Esophagus muscularis mucosa (tissue), 4 donors: ENCODE data around the gene RNF213. TPM values are rescaled to one million over a fixed set of nuclear protein-coding genes. Genes with fewer than 3 reads are reported as not detected.
"Not testable (repeated sequence)": the region's sequence is repeated elsewhere in the genome, so short reads cannot be mapped to it uniquely, and the experiment has no call there.

Experiments
- DNase-seq: peaks from one replicate; pipeline ENCODE4 v3.0.0-alpha.2; 2017; ENCODE audit errors: extremely low spot score
- H3K27ac ChIP-seq, 4 donors: fragments of 200-600 bp; sonication (generic); replicated peaks in 1 of 4; 1 replicate in 3 of 4; 2 replicates in 1 of 4; pipeline ENCODE4 v1.5.1; 2016 to 2019; ENCODE audit warnings: mild to moderate bottlenecking in 1 of 4
- H3K27me3 ChIP-seq, 4 donors: fragments of 200-600 bp; sonication (generic); one replicate each; pipeline versions ENCODE4 v1.5.1 to v1.6.0; 2016 to 2019
- H3K36me3 ChIP-seq, 4 donors: fragments of 200-600 bp; sonication (generic); one replicate each; pipeline ENCODE4 v1.5.1; 2016 to 2019
- H3K4me1 ChIP-seq, 4 donors: fragments of 200-600 bp; sonication (generic); one replicate each; pipeline ENCODE4 v1.5.1; 2016 to 2019
- H3K4me3 ChIP-seq, 4 donors: fragments of 200-600 bp; sonication (generic); 1 replicate in 2 of 4; 2 replicates in 2 of 4; pipeline ENCODE4 v1.5.1; 2016 to 2019; ENCODE audit warnings: mild to moderate bottlenecking in 4 of 4, moderate library complexity in 1 of 4
- H3K9me3 ChIP-seq, 4 donors: fragments of 200-600 bp; sonication (generic); 1 replicate in 3 of 4; 2 replicates in 1 of 4; pipeline ENCODE4 v1.5.1; 2016 to 2019
- CTCF ChIP-seq, 3 experiments: fragments of 200-600 bp in 2 of 3; fragments of 450-650 bp in 1 of 3; sonication (generic) in 2 of 3; IDR thresholded peaks; one replicate each; pipeline ENCODE4 v1.5.1; 2017 to 2019; ENCODE audit warnings: antibody characterized with exemption in 3 of 3, mild to moderate bottlenecking in 2 of 3, moderate library complexity in 1 of 3
- EP300 ChIP-seq: sonication (generic); formaldehyde crosslinking; IDR thresholded peaks from one replicate; pipeline ENCODE4 v1.6.1; 2017; ENCODE audit warnings: antibody characterized with exemption
- POLR2A ChIP-seq: fragments of 450-650 bp; IDR thresholded peaks from one replicate; pipeline ENCODE4 v1.6.1; 2017; ENCODE audit warnings: antibody characterized with exemption, moderate library complexity, mild to moderate bottlenecking, low read depth
- POLR2AphosphoS5 ChIP-seq, 2 donors: sonication (generic); formaldehyde crosslinking; IDR thresholded peaks; one replicate each; pipeline ENCODE4 v1.6.1; 2017; ENCODE audit warnings: antibody characterized with exemption in 2 of 2
- WGBS: methylation state at CpG from one replicate; pipeline ENCODE4 v1.1.5; 2018; 5-methylcytosine and 5-hydroxymethylcytosine counted together
- intact Hi-C: fragments of 100-400 bp; cut with DNase I; formaldehyde crosslinking; loops from one replicate; pipeline ENCODE4 v1.15.1; 2023
- total RNA-seq, 4 donors: library from RNA; depleted of rRNA; stranded (reverse); fragments of >200 nt; gene quantifications; one replicate each; pipeline versions ENCODE4 v1.1.0 to v1.2.1, GENCODE V29; 2016

RNF213 gene
- total RNA-seq, 4 donors from 2014 or later, result 55.8 to 85.7 (median 75.9) TPM

- H3K4me3 ChIP-seq, result no peak overlapping the region
- no peak for DNase-seq
- no peaks in the 10 kb centered on the region for H3K27me3 ChIP-seq
- peaks cover 4 to 52% (median 31%) of the 10 kb centered on the region in 4 donors for H3K36me3 ChIP-seq
- WGBS, result 92% methylated on average over 19 of the region's 21 CpGs
- no peak for TF ChIP-seq CTCF (IDR thresholded peaks at IDR 0.05)
- no peak for TF ChIP-seq EP300
- TF ChIP-seq POLR2A, result no peak
- TF ChIP-seq POLR2AphosphoS5 (IDR thresholded peaks at IDR 0.05), result no peak
- intact Hi-C loops, result no loop called here
- H3K4me1 ChIP-seq, result peaks cover 0 to 14% (median 13%) of the 10 kb centered on the region in 4 donors
- H3K9me3 ChIP-seq, result no peaks in the 10 kb centered on the region
- peak overlapping the region in 3 of 4 donors; percentile 57 to 68 (median 66) for H3K27ac ChIP-seq
Observed at GRCh38 chr17:80253631-80254395, 6.8 kb upstream of the RNF213 start.

- intact Hi-C loops, result no loop called here
- Histone ChIP-seq H3K4me1 (peaks cover 5 to 20% (median 18%) of the 10 kb centered on the region in 4 donors), H3K9me3 (no peaks in the 10 kb centered on the region), H3K27ac (peak overlapping the region in 3 of 4 donors; percentile 57 to 68 (median 66)), H3K27me3 (no peaks in the 10 kb centered on the region), H3K36me3 (peaks cover 4 to 44% (median 23%) of the 10 kb centered on the region in 4 donors), H3K4me3 (no peak overlapping the region)
- WGBS, result 70% methylated on average over 13 of the region's 13 CpGs
- peak; percentile 76 for TF ChIP-seq EP300
- no peak for TF ChIP-seq POLR2A
- peak; percentile 56 to 71 for TF ChIP-seq POLR2AphosphoS5 (IDR thresholded peaks at IDR 0.05)
- TF ChIP-seq CTCF (IDR thresholded peaks at IDR 0.05), result no peak
- DNase-seq, result no peak
Observed at GRCh38 chr17:80254396-80255251, 6.0 kb upstream of the RNF213 start.

- DNase-seq, result no peak
- no peaks in the 10 kb centered on the region for H3K27me3 ChIP-seq
- peak overlapping the region in 1 of 4 donors; percentile 68 for H3K27ac ChIP-seq
- H3K9me3 ChIP-seq, result no peaks in the 10 kb centered on the region
- no peak for TF ChIP-seq CTCF (IDR thresholded peaks at IDR 0.05)
- no peak for TF ChIP-seq POLR2A
- no peak for TF ChIP-seq EP300
- no peak for TF ChIP-seq POLR2AphosphoS5 (IDR thresholded peaks at IDR 0.05)
- intact Hi-C loops, result no loop called here
- peaks cover 4 to 30% (median 20%) of the 10 kb centered on the region in 4 donors for H3K36me3 ChIP-seq
- H3K4me3 ChIP-seq, result no peak overlapping the region
- peaks cover 6 to 24% (median 23%) of the 10 kb centered on the region in 4 donors for H3K4me1 ChIP-seq
- 97% methylated on average over 5 of the region's 5 CpGs for WGBS
Observed at GRCh38 chr17:80256034-80256350, 4.7 kb upstream of the RNF213 start.

- 81% methylated on average over 14 of the region's 14 CpGs for WGBS
- Histone ChIP-seq H3K27me3 (no peaks in the 10 kb centered on the region), H3K4me3 (no peak overlapping the region), H3K27ac (peak overlapping the region in 1 of 4 donors; percentile 95), H3K4me1 (peaks cover 20 to 39% (median 38%) of the 10 kb centered on the region in 4 donors), H3K9me3 (no peaks in the 10 kb centered on the region), H3K36me3 (peaks cover under 1 to 13% (median 10%) of the 10 kb centered on the region in 4 donors)
- no peak for TF ChIP-seq CTCF (IDR thresholded peaks at IDR 0.05)
- TF ChIP-seq POLR2AphosphoS5 (IDR thresholded peaks at IDR 0.05), result no peak
- no peak for TF ChIP-seq POLR2A
- TF ChIP-seq EP300, result no peak
- no peak for DNase-seq
- intact Hi-C loops, result no loop called here
Observed at GRCh38 chr17:80257716-80258213, 2.9 kb upstream of the RNF213 start.

GRCh38 chr17:80258296-80258695, 2.4 kb upstream of the RNF213 start:
- 92% methylated on average over 2 of the region's 2 CpGs for WGBS
- H3K27me3 ChIP-seq, DNase-seq, H3K4me3 ChIP-seq, H3K9me3 ChIP-seq, H3K36me3 ChIP-seq, intact Hi-C loops: not testable (repeated sequence)
- Histone ChIP-seq H3K4me1 (peaks cover 26 to 44% (median 43%) of the 10 kb centered on the region in 4 donors), H3K27ac (peak overlapping the region in 1 of 4 donors; percentile 95)
